Cardiac fibroblast (primary cell): ENCODE measurements around the gene CHCHD10.

Experiments used
- DNase-seq, 2 donors: peaks; one replicate each; pipeline versions ENCODE4 v3.0.0 to v3.0.0-alpha.2; 2010; ENCODE audit warnings: low read depth in 2 of 2
- H3K4me3 ChIP-seq, 2 donors: replicated peaks in 1 of 2; 1 replicate in 1 of 2; 2 replicates in 1 of 2; pipeline ENCODE4 v1.5.1; 2011; ENCODE audit warnings: low read depth in 2 of 2, low read length in 2 of 2, mild to moderate bottlenecking in 2 of 2, moderate library complexity in 1 of 2
- CTCF ChIP-seq: IDR thresholded peaks from one replicate; pipeline ENCODE4 v1.5.1; 2011; ENCODE audit warnings: low read depth, mild to moderate bottlenecking, low read length, inconsistent platforms

The CHCHD10 gene

DNA sequence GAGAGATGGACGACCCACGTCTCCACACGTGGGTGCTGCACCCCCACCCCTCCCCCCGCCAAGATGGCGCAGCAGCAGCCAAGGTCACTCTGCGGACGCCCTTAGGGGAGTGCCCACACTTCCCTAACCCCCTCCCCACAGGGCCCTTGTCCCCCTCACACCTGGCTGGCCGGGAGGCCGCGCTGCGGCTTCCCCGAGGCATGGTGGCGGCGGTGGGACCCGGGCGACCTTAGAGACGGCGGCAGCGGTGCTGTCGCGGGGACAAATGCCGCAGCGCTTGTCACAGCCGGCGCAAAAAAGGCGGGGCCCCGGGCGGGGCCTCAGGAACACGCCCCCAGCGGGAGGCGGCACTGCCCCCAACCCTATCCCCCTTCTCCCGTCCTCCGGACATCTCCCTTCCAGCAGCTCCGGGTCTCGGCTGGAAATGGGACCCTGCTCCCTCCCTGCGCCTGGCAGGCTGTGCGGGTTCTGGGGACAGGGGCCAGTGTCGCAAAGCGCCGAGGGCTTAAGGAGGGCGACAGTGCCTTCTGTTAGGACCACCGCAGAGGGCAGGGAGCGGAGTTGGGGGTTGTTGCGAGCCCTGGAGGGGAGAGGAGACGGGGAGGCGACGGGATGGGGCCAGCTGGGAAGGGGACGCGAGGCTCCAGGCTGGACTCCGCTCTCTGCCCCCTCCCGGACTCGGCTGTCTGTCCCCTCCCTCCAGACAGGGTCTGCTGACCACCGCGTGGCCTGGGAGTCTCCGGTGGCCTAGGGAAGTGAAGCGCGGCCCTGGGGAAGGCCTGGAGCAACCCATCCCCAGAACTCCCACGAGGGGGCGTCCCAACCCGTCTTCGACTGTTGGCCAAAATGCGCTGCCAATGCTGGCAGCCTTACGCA, at the start of gene CHCHD10:
TSS of gene CHCHD10 (minus strand) at position 300 of the 876 bp plus-strand sequence. CDS start at position 202, 98 bp downstream.
- TF ChIP-seq CTCF, result peak; percentile 82
- DNase-seq, result peak; percentile 79
- peak within 1 kb of the TSS; percentile 59 to 65 for H3K4me3 ChIP-seq

GRCh38 chr22:23817146-23817545, 49.4 kb upstream of the CHCHD10 start:
- H3K4me3 ChIP-seq, result no peak overlapping the region
- TF ChIP-seq CTCF, result no peak

DNA sequence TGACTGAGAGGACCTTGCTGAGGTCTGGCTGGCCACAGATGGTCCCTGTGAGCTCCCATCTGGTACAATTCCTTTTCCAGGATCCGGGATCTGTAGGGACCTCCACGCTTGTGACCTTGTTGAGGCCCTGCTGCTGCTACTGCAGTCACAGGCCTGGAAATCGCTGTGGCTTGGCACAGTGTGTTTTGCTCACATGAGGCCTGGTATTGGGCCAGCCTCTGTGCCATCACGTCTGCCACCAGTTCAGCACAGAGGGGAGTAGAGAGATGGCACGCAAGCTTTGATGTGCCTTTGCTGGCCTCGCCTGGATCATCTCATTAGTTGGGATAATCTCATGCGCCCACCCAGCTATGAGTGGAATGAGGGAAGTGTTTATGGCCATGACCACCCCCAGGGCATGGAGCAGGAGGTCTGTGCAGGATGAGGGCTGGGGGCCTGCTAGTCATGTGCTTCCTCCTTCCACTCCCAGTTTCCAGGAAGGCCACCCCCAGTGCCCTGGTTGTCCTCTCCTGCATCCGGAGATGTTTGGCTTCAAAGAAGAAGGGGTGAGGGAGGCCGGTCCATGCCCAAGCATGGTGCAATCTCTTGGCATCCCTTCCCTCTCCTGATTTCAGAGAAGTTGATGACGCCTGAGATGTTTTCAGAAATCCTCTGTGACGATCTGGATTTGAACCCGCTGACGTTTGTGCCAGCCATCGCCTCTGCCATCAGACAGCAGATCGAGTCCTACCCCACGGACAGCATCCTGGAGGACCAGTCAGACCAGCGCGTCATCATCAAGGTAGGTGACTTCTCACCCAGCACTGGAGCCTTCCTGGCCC, 48.6 kb upstream of the CHCHD10 start:
- no peak for DNase-seq
- TF ChIP-seq CTCF, result no peak
- H3K4me3 ChIP-seq, result no peak overlapping the region

More at GRCh38 chr22:23817146-23817545, 49.4 kb upstream of the CHCHD10 start:
- no peak for DNase-seq

DNA sequence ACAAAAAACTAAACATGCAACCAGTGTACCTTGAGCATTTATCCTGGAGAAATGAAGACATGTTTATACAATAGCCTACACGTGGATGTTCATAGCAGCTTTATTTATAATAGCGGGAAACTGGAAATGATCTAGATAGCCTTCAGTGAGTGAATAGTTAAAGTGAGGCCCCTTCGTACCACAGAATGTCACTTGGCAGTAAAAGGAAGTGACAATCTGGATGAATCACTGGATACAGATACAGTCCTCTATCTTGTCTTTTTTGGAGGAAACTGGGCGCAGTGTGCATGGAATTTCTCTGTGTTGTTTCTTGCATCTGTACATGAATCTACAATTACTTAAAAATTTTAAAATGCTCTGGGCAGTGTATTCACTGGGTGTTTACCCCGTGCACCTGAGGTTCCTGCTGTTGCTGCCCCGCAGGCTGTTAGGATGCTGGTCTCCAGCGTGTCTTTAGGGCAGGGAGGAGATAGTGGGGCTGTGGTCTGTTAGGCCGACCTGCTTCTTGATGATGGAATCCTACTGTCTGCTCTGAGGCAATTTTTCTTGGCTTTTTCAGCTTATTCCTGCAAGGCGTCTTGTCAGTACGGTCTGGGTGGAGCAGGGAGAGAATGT, 47.9 kb upstream of the CHCHD10 start:
- DNase-seq, result no peak
- TF ChIP-seq CTCF, result no peak

DNA sequence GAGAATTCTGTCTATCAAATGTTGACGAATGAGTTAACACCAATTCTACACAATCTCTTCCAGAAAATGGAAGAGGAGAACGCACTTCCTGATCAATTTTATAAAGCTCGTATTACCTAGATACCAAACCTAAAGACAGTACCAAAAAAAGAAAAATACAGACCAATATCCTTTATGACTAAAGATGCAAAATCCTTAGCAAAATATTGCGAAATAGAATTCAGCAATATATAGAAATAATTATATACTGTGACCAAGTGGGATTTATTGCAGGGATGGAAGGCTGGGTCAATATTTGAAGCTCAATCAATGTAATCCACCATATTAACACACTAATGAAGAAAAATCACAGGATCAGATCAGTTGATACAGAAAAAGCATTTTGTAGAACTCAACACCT, 44.6 kb upstream of the CHCHD10 start:
- TF ChIP-seq CTCF, result no peak
- H3K4me3 ChIP-seq, result no peak overlapping the region
- DNase-seq, result no peak

More for the DNA sequence above, 47.9 kb upstream of the CHCHD10 start:
- H3K4me3 ChIP-seq, result no peak overlapping the region

DNA sequence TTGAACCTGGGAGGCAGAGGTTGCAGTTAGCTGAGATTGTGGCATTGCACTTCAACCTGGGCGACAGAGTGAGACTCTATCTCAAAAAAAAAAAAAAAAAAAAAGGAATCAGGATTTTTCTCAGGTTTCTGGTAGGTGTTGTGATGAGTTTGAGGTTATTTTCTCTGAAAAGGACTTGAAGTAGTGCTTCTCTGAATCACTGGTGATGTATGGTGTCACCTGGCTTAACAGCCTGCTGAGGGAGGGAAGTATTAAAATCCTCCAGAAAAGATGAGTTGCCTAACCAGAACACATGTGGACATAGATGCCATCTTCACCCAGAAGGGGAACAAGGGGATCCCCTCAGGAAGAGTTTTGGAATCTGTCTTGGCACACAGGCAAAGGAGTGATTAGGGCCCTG, 39.1 kb upstream of the CHCHD10 start:
- no peak overlapping the region for H3K4me3 ChIP-seq
- no peak for TF ChIP-seq CTCF

More for the DNA sequence above, 39.1 kb upstream of the CHCHD10 start:
- DNase-seq, result no peak
